WERI-Rb-1 (cell line): Measurements from ENCODE around the gene FXYD5.

Experiments
- DNase-seq: peaks from one replicate; pipeline ENCODE4 v3.0.0-alpha.2; 2020
- H3K27ac ChIP-seq: fragments of 250-450 bp; sonication (Bioruptor Pico); 2 replicates; pipeline ENCODE4 v1.5.1; 2020; ENCODE audit warnings: mild to moderate bottlenecking, moderate library complexity
- H3K27me3 ChIP-seq: fragments of 250-450 bp; sonication (Bioruptor Pico); 2 replicates; pipeline ENCODE4 v1.5.1; 2021; ENCODE audit warnings: mild to moderate bottlenecking, low read depth, moderate library complexity; ENCODE audit not compliant: insufficient read depth, severe bottlenecking
- H3K36me3 ChIP-seq: fragments of 250-450 bp; sonication (Bioruptor Pico); 2 replicates; pipeline ENCODE4 v1.5.1; 2020; ENCODE audit warnings: mild to moderate bottlenecking, moderate library complexity
- H3K4me3 ChIP-seq: 2 replicates; pipeline ENCODE4 v1.5.1; 2011; ENCODE audit warnings: low read depth, mild to moderate bottlenecking, control low read depth, low read length
- H3K9me3 ChIP-seq: fragments of 250-450 bp; sonication (Bioruptor Pico); 2 replicates; pipeline ENCODE4 v1.5.1; 2021; ENCODE audit warnings: mild to moderate bottlenecking, moderate library complexity; ENCODE audit not compliant: severe bottlenecking
- TF ChIP-seq, protein P1 (sequence below): IDR thresholded peaks from 2 replicates; pipeline ENCODE4 v1.5.1; 2011; ENCODE audit warnings: low read depth, mild to moderate bottlenecking, control low read depth, inconsistent platforms, low read length

FXYD5 gene

DNA sequence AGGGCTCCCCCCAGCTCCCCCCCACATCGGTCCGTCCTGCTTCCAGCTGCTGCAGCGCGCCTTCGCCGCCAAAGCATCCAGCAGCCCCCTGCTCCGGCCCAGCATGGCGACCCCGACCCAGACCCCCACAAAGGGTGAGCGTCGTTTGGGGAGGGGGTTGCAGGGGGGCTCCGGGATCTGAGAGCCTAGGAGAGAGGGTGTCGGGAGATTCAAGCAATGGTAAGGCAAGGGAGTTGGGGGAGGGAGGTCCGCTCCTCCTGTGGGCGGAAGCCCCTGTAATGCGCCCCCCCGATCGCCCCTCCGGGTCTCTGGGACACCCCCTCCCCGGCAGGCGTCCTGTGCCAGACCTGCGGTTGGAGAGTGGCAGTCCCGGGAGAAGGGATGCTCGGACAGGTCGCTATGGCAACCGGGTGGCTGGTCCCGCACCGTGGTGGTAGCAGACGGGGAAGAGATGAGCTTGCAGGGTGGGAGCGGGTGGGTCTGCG lies 11.3 kb upstream of the FXYD5 start, which contains the start of gene FXYD7:
Gene FXYD7, plus strand, starts transcription at position 25 of the 485 bp plus-strand sequence. Its CDS starts 79 bp downstream, at position 104.
- peak; percentile 32 for DNase-seq
- Histone ChIP-seq H3K27me3 (peaks cover 12% of the 10 kb centered on the region), H3K4me3 (peak within 1 kb of the TSS; percentile 68), H3K27ac (no peak within 1 kb of the TSS), H3K9me3 (no peaks in the 10 kb centered on the region), H3K36me3 (no peaks in the 10 kb centered on the region)
- TF ChIP-seq, protein P1, sequence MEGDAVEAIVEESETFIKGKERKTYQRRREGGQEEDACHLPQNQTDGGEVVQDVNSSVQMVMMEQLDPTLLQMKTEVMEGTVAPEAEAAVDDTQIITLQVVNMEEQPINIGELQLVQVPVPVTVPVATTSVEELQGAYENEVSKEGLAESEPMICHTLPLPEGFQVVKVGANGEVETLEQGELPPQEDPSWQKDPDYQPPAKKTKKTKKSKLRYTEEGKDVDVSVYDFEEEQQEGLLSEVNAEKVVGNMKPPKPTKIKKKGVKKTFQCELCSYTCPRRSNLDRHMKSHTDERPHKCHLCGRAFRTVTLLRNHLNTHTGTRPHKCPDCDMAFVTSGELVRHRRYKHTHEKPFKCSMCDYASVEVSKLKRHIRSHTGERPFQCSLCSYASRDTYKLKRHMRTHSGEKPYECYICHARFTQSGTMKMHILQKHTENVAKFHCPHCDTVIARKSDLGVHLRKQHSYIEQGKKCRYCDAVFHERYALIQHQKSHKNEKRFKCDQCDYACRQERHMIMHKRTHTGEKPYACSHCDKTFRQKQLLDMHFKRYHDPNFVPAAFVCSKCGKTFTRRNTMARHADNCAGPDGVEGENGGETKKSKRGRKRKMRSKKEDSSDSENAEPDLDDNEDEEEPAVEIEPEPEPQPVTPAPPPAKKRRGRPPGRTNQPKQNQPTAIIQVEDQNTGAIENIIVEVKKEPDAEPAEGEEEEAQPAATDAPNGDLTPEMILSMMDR: no peak

DNA sequence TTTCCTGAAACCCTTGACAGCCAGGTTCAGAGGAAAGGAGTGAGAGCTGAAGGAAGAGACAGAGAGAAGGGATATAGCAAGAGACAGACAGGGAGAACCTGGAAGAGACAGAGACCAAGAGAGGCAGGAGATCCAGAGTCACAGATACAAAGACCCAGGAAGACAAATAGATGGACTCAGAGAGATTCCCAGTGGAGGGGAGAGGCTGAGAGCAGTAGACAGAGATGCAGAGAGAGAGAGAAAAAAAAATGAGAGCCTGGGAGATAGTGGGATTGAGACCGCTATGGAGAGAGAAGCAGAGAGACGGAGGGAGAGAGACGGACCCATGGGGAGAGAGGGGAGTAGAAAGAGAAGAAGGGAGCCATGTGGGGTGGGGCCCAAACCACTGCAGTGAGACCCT lies 10.7 kb upstream of the FXYD5 start:
- DNase-seq: no peak
- peaks cover 12% of the 10 kb centered on the region for H3K27me3 ChIP-seq
- H3K9me3 ChIP-seq: no peaks in the 10 kb centered on the region
- no peak overlapping the region for H3K4me3 ChIP-seq
- TF ChIP-seq, protein P1: no peak
- no peak overlapping the region for H3K27ac ChIP-seq
- no peaks in the 10 kb centered on the region for H3K36me3 ChIP-seq

DNA sequence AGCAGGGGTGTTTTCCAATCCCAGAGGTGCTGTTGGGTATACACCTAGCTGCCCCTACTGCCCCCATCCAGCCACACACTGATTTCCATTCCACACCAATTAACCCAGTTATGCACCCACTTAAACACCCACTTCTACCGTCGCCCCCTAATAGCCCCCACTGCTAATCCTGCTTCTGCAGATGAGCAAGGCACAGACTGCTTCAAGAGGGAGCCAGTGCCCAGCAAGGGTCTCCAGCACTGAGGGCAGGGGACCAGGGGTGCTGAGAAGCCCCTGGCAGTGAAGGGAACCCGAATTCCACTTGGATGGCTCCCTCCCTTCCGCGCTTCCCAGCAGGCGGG lies 10.3 kb upstream of the FXYD5 start:
- no peak overlapping the region for H3K4me3 ChIP-seq
- TF ChIP-seq, protein P1: no peak
- H3K27me3 ChIP-seq: peaks cover 12% of the 10 kb centered on the region
- no peaks in the 10 kb centered on the region for H3K36me3 ChIP-seq
- no peak for DNase-seq
- no peak overlapping the region for H3K27ac ChIP-seq
- no peaks in the 10 kb centered on the region for H3K9me3 ChIP-seq

DNA sequence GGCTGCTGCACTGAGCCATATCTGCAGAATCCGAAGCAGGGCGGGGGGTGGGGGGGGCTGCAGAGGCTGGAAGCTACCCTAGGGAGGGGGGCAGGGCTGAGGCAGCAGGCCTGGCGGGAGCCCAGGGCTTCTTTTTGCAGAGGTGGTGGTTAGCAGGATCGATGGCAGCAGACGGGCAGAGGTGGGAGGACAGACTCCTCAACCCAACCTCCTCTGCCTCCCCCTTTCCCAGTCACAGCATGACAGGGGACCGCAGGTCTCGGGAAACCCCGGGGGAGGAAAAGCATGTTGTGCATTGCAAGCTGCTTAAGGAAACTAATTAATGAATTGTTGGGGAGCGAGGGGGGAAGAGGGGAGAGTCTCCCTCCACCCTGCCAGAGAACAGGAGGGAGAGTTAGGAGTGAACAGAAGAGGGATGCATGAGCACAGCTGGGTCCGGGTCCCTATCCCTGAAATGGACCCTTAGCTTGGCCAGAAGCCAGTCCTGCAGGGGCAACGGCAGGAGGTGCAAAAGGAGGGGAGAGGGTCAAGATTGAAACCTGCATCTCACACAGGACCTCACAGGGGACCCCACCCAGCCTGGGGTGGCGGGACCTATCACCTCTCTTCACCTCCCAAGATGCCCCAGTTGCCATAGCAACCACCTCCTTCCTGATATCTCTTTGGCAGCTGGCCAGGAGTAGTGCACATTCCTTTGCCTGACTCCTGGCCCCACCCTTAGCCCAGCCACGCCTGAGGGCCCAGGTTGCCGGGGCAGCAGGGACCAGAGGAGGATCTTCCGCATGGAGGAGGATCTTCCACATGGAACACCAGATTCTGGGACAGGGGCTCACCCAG lies 9.7 kb upstream of the FXYD5 start:
- peak; percentile 21 for DNase-seq
- H3K27me3 ChIP-seq: peaks cover 12% of the 10 kb centered on the region
- no peak overlapping the region for H3K4me3 ChIP-seq
- H3K9me3 ChIP-seq: no peaks in the 10 kb centered on the region
- no peak overlapping the region for H3K27ac ChIP-seq
- TF ChIP-seq, protein P1: no peak
- no peaks in the 10 kb centered on the region for H3K36me3 ChIP-seq

DNA sequence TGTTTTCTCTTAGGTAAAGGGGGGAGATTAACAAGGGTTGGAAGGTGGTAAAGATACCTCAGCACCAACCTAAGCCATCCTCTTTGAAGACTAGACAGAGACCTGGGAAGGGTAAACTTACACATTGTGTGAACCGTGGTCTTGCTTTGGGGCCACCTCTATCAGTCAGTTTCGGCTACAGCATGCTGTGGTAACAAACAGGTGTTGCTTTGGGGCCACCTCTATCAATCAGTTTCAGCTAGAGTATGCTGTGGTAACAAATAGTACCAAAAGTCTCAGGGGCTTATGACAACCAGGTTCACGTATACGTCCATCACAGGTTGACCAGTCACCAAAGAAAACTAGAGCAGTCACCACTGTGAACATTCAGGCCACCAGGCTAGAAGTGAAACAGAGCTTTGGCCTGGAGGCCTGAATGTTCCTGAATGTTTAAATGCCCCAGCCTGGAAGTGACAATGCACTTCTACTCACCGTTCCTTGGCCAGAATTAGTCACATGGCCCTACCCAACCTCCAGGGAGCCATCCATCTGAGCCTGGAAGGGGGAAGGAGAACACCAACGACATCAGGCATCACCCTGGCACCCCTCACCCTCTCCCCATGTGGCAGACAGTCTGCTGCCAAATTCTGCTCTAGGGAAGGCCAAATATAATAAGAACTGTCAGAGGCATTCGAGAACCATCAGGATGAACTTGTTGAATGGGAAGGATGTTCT lies 7.6 kb upstream of the FXYD5 start:
- TF ChIP-seq, protein P1: no peak
- H3K9me3 ChIP-seq: no peaks in the 10 kb centered on the region
- no peak overlapping the region for H3K27ac ChIP-seq
- H3K4me3 ChIP-seq: no peak overlapping the region
- H3K27me3 ChIP-seq: peaks cover 12% of the 10 kb centered on the region
- DNase-seq: no peak
- no peaks in the 10 kb centered on the region for H3K36me3 ChIP-seq
